Fibroblast of lung (primary cell): ENCODE results near the gene CDKN1B.

Source experiments
- EZH2 ChIP-seq: IDR thresholded peaks from 2 replicates; pipeline ENCODE4 v1.5.1; 2012; ENCODE audit warnings: low read length, control low read depth, mild to moderate bottlenecking; ENCODE audit errors: missing control alignments
- TF ChIP-seq, protein P1 (sequence below), 2 donors: IDR thresholded peaks in 1 of 2; conservative IDR thresholded peaks in 1 of 2; 1 replicate in 1 of 2; 2 replicates in 1 of 2; pipeline ENCODE4 v1.5.1; 2011 to 2012; ENCODE audit warnings: low read length in 2 of 2, control low read depth in 1 of 2, inconsistent platforms in 1 of 2, low read depth in 1 of 2, mild to moderate bottlenecking in 1 of 2

GRCh38 chr12:12723149-12723680 is 6.0 kb downstream of the CDKN1B start:
- TF ChIP-seq, protein P1, sequence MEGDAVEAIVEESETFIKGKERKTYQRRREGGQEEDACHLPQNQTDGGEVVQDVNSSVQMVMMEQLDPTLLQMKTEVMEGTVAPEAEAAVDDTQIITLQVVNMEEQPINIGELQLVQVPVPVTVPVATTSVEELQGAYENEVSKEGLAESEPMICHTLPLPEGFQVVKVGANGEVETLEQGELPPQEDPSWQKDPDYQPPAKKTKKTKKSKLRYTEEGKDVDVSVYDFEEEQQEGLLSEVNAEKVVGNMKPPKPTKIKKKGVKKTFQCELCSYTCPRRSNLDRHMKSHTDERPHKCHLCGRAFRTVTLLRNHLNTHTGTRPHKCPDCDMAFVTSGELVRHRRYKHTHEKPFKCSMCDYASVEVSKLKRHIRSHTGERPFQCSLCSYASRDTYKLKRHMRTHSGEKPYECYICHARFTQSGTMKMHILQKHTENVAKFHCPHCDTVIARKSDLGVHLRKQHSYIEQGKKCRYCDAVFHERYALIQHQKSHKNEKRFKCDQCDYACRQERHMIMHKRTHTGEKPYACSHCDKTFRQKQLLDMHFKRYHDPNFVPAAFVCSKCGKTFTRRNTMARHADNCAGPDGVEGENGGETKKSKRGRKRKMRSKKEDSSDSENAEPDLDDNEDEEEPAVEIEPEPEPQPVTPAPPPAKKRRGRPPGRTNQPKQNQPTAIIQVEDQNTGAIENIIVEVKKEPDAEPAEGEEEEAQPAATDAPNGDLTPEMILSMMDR (conservative IDR thresholded peaks at IDR 0.05 in 1 of 2, IDR thresholded peaks at IDR 0.05 in 1 of 2; ENCODE audit: low read depth in 1 of 2, low read length in 2 of 2), result no peak
- TF ChIP-seq EZH2, result no peak
